ENCODE data around the gene NUDT16.
A peak's percentile ranks its signal among the peaks of the same experiment; 100 is the strongest.
"Not testable (repeated sequence)": the region's sequence is repeated elsewhere in the genome, so short reads cannot be mapped to it uniquely, and the experiment has no call there.

Gene NUDT16

GRCh38 chr3:131381445-131382291 is at the start of gene NUDT16:
NUDT16 (plus strand) TSS chr3:131381774; CDS start chr3:131381805, 31 bp downstream.
- DNase-seq: peak; percentile 97

- DNase-seq: no peak
These were observed 42.5 kb upstream of the NUDT16 start for GRCh38 chr3:131338948-131339640.

- DNase-seq: no peak
These were observed 39.8 kb upstream of the NUDT16 start for GRCh38 chr3:131341761-131342160.

GRCh38 chr3:131348911-131349310 is 32.7 kb upstream of the NUDT16 start:
- no peak for DNase-seq

- no peak for DNase-seq
These were observed 32.1 kb upstream of the NUDT16 start for GRCh38 chr3:131349454-131349853.

- DNase-seq: no peak
These were observed 31.6 kb upstream of the NUDT16 start for GRCh38 chr3:131349946-131350347.

GRCh38 chr3:131350506-131350905 is 31.1 kb upstream of the NUDT16 start:
- no peak for DNase-seq

- no peak for DNase-seq
These were observed 28.3 kb upstream of the NUDT16 start for GRCh38 chr3:131353016-131353877.

GRCh38 chr3:131353986-131354385 is 27.6 kb upstream of the NUDT16 start:
- DNase-seq: no peak

GRCh38 chr3:131356006-131356595 is 25.5 kb upstream of the NUDT16 start:
- DNase-seq: no peak

GRCh38 chr3:131357275-131357674 is 24.3 kb upstream of the NUDT16 start:
- DNase-seq: no peak

- no peak for DNase-seq
These were observed 21.3 kb upstream of the NUDT16 start for GRCh38 chr3:131360191-131360755.

GRCh38 chr3:131361066-131361463 is 20.5 kb upstream of the NUDT16 start:
- not testable (repeated sequence) for DNase-seq

GRCh38 chr3:131361464-131362421 is 19.8 kb upstream of the NUDT16 start:
- DNase-seq: no peak

GRCh38 chr3:131363275-131363674 is 18.3 kb upstream of the NUDT16 start:
- DNase-seq: no peak

- no peak for DNase-seq
These were observed 10.5 kb upstream of the NUDT16 start for GRCh38 chr3:131370935-131371687.

- DNase-seq: no peak
These were observed 9.9 kb upstream of the NUDT16 start for GRCh38 chr3:131371688-131372066.

- DNase-seq: no peak
These were observed 6.8 kb upstream of the NUDT16 start for GRCh38 chr3:131374741-131375140.

- not testable (repeated sequence) for DNase-seq
These were observed 641 bp upstream of the NUDT16 start for GRCh38 chr3:131380821-131381444.

Measured in activated effector memory CD4-positive, alpha-beta T cell treated with Interleukin-2 at 50 U/mL for 16 hours (primary cell).